GM12801 (cell line): ENCODE results near the gene MDFI.

ENCODE experiments used
- TF ChIP-seq, protein P1 (sequence below): IDR thresholded peaks from one replicate; pipeline ENCODE4 v1.5.1; 2011; ENCODE audit warnings: control low read depth; ENCODE audit not compliant: insufficient read length; ENCODE audit errors: extremely low read depth

The MDFI gene

DNA sequence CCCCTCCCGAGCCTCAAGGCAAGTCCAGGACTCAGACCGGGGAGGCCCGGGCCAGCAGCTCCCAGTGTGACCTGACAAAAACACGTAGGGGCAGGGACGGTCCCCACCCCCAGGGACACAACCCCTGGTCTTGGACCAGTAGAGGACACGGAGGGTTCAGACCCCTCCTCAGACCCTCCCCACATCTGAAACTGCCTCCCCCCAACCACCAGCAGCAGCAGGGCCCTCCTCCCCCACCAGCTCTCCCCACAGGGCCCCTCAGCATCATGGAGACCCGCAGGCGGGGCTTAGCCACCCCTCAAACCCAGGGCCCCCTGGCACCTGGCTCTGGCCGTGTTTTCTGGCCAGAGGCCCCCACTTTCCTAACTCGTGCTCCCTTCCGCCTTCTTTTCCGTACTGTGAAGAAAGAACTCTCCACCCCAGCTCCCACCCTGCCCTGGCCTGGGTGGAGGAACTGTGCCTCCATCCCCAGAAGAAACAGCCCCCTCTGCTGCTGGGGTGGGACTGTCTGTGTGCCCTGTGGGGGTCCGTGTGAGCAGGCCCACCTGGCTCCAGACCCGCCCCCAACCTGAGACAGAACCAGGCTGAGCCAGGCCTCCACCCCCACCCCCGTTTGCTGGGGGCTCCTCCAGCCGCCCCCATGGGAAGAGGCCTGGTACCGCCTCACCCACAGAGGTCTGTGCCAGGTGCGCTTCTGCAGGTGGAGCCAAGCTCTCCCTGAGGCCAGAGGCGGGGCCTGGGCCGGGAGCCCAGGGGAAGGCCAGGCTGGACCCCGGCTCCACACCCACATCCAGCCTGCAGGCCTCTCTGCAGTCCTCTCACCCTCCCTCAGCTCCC is 39.0 kb upstream of the MDFI start:
- TF ChIP-seq, protein P1, sequence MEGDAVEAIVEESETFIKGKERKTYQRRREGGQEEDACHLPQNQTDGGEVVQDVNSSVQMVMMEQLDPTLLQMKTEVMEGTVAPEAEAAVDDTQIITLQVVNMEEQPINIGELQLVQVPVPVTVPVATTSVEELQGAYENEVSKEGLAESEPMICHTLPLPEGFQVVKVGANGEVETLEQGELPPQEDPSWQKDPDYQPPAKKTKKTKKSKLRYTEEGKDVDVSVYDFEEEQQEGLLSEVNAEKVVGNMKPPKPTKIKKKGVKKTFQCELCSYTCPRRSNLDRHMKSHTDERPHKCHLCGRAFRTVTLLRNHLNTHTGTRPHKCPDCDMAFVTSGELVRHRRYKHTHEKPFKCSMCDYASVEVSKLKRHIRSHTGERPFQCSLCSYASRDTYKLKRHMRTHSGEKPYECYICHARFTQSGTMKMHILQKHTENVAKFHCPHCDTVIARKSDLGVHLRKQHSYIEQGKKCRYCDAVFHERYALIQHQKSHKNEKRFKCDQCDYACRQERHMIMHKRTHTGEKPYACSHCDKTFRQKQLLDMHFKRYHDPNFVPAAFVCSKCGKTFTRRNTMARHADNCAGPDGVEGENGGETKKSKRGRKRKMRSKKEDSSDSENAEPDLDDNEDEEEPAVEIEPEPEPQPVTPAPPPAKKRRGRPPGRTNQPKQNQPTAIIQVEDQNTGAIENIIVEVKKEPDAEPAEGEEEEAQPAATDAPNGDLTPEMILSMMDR, result no peak

DNA sequence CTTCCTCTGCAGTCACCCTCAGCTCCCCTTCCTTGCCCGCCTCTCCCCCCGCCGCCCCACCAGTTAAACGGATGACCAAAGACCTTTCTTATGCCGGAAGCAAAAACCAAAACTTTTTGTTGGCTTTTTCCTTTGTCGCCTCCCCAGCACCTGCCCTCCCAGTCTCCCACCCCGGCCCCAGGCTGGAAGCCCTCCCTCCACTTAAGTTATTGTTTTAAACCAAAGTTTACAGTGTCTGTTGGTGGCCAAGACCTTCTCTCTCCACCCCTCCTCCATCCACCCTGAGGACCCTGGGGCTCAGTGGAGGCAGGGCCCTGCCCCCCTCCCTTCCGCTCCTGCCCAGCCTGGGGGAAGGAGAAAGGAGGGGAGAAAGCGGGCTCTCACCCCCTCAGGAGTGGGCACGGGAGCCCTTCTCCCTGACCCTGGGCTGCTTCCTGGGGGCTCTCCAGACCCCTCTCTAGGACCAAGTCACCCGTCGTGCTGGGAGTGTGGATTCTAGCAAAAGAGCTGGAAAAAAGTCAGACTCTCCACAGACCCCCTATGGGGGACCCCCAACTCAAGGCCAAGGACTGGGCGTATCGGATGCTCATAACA is 38.3 kb upstream of the MDFI start:
- TF ChIP-seq, protein P1, result no peak

DNA sequence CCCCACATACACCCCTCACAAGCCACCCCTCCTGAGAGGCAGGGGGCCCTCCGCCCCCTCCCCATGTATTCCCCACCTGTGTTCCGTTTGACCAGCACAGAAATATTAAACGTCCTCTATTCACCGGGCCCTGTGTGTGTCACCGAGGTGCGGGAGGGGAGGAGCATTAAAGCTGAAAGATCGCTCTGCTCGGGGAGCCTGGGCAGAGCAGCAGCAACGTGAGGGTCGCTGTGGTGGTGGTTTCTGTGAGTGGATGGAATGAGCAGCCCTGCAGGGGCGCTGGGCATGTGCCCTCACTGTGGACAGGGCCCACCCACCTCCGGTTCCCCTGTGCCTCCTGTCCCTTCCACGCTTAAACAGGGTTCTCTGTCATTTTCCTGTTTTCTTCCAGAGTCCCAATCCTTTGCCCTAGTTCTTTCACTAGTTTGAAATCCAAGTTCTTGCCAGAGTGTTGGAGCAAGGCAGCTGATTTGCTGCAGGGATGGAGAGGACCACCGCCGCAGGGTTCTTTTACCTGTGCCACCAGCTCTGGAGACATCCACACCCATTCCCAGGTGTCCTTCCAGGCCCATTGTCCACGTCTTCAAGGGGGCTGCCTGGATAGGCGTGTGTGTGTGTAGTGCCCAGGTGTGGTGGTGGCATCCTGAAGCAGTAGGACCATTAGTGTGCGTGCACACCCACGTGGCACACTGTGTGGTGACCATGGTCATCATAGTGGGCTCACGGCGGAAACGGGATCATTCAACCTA is 37.6 kb upstream of the MDFI start:
- TF ChIP-seq, protein P1, result no peak

DNA sequence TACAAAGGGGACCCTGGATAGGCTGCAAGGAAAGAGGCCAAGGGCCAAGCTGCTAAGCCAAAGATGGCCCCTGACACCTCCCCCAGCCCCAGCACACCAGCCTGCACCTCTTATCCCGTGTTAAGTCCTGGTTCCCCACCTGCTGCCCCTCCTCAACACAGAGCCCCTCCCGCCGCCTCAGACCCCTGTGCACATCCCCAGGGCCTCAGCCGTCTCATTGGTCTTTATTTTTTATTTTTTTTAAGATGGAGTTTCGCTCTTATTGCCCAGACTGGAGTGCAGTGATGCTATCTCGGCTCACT is 37.1 kb upstream of the MDFI start:
- TF ChIP-seq, protein P1, result no peak

DNA sequence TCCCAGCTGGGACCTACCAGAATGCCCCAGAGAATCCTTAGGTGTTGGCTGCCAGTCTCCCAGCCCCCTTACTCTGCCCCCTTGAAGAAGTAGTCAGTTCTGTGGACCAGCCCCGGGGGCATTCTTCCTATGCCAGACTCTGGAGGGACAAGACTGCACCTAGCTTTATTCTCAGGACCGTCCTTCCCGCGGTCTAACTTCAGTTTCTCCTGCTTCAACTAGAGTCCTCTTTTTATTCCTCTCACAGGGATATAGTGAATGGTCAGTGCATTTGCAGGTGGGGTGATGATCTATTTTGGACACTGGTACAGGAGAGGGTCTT is 35.9 kb upstream of the MDFI start:
- TF ChIP-seq, protein P1, result no peak

DNA sequence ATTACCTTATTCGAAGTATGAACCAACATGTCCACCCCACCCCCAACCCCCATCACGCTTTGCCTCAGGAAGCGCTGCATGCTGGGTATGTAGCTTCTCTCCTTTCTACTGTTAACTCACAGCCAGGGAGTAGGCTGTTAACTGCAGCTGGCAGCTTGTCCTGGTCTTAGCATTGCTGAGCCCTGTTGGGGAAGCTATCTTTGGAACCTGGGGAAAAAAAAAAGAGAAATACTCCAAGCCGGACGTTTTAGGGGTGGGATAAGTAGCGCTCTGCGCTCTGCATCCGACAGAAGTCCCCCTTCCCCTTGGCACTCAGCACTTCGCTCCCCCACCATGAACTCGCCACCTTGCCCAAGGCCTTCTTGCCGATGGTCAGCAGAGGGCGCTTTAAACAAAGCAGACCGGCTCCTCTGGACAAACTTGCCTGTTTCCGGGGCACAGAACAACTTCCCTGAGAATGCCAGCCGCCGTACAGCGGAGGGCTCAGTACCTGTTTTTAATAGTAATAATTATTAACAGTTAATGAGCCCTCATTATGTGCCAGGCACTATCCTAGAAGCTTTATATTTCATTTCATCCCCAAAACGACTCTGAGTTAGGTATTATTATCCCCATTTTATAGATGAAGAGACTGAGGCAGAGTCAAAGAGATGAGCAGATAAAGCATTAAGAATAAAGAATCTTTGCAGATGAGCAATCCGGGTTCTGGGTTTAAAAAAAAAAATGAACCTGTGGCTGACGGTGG is 35.2 kb upstream of the MDFI start:
- TF ChIP-seq, protein P1, result peak; percentile 56

DNA sequence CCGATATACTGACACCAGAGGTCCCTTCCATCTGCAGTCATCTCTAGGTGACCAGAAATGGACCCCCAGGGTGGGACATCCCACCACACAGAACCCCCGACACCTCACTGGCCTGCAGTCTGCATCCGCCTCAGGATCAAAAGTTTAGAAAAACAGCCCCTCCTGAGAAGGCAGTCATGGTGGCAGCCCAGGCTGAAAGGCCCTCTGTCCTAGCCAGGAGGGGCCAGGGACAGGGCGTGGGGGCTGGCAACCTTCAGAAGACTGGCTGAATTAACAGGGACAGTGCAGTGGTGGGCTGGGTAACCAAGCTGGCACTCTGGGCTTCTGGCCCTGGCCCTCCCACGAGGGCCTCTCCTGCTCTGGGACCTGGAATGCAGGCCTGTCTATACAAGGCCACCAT is 34.3 kb upstream of the MDFI start:
- TF ChIP-seq, protein P1, result no peak
